OCI-M2 (cell line): ENCODE results near the gene GBF1.
"Not testable (repeated sequence)": the region's sequence is repeated elsewhere in the genome, so short reads cannot be mapped to it uniquely, and the experiment has no call there.

Experiments used
- DNase-seq: peaks from one replicate; lab custom pipeline; 2025; ENCODE audit not compliant: unreplicated experiment; lab: John Stamatoyannopoulos, UW

The GBF1 gene

GRCh38 chr10:102245082-102245931 is at the start of gene GBF1:
Gene GBF1, plus strand, starts transcription at chr10:102245532. Its CDS starts 13,407 bp downstream, at chr10:102258939.
- peak; percentile 97 for DNase-seq

- no peak for DNase-seq
These were observed 48.4 kb upstream of the GBF1 start for GRCh38 chr10:102196893-102197292.

- DNase-seq, result no peak
These were observed 47.3 kb upstream of the GBF1 start for GRCh38 chr10:102198027-102198426.

GRCh38 chr10:102200751-102201640 is 44.3 kb upstream of the GBF1 start:
- DNase-seq, result no peak

GRCh38 chr10:102202386-102202785 is 42.9 kb upstream of the GBF1 start:
- no peak for DNase-seq

- DNase-seq, result no peak
These were observed 36.9 kb upstream of the GBF1 start for GRCh38 chr10:102208311-102209035.

GRCh38 chr10:102211615-102212299 is 33.6 kb upstream of the GBF1 start:
- no peak for DNase-seq

- DNase-seq, result not testable (repeated sequence)
These were observed 31.7 kb upstream of the GBF1 start for GRCh38 chr10:102213599-102213998.

- no peak for DNase-seq
These were observed 26.0 kb upstream of the GBF1 start for GRCh38 chr10:102219370-102219769.

- no peak for DNase-seq
These were observed 24.7 kb upstream of the GBF1 start for GRCh38 chr10:102220612-102221011.

- no peak for DNase-seq
These were observed 22.5 kb upstream of the GBF1 start for GRCh38 chr10:102222797-102223196.

- DNase-seq, result peak; percentile 56
These were observed 19.4 kb upstream of the GBF1 start, which contains the start of gene ELOVL3 for GRCh38 chr10:102225646-102226541. Gene ELOVL3, plus strand, starts transcription at chr10:102226299. Its CDS starts 250 bp downstream, at chr10:102226549.

GRCh38 chr10:102226542-102226870 is 18.8 kb upstream of the GBF1 start:
- DNase-seq, result no peak

- no peak for DNase-seq
These were observed 18.3 kb upstream of the GBF1 start for GRCh38 chr10:102227050-102227449.

- DNase-seq, result peak; percentile 59
These were observed 15.5 kb upstream of the GBF1 start for GRCh38 chr10:102229810-102230263.

- no peak for DNase-seq
These were observed 15.0 kb upstream of the GBF1 start for GRCh38 chr10:102230264-102230860.

GRCh38 chr10:102230861-102231356 is 14.4 kb upstream of the GBF1 start:
- DNase-seq, result no peak

- peak; percentile 46 for DNase-seq
These were observed 13.7 kb upstream of the GBF1 start for GRCh38 chr10:102231357-102232318.
